ENCODE data around the gene PTBP3. TPM values are rescaled to one million over a fixed set of nuclear protein-coding genes. Genes with fewer than 3 reads are reported as not detected.

The PTBP3 gene
- total and polyA plus RNA-seq, 2 of the 13 experiments (the other 11 are each of a cell fraction or from before 2014, with no cell fraction given): 52.8 to 61.1 TPM

- TF ChIP-seq HMGXB4 (CRISPR knock-in tag; IDR thresholded peaks at IDR 0.05; ENCODE audit: borderline replicate concordance in 1 of 2, low read depth in 1 of 2) (peak in 1 of 2 experiments; percentile 52; a peak in 1 of 4 replicates), SRSF4 (IDR thresholded peaks at IDR 0.05; ENCODE audit: low read depth, low read length, poor library complexity, severe bottlenecking) (no peak), XRCC5 (optimal IDR thresholded peaks at IDR 0.05; ENCODE audit: low read length) (no peak), THAP9 (CRISPR knock-in tag; IDR thresholded peaks at IDR 0.05; ENCODE audit: borderline replicate concordance) (no peak), FLYWCH1 (CRISPR knock-in tag; IDR thresholded peaks at IDR 0.05) (no peak), ELF3 (CRISPR knock-in tag; IDR thresholded peaks at IDR 0.05) (peak; percentile 9; the same call in 1 of the 2 replicates), IRF2 (CRISPR knock-in tag; IDR thresholded peaks at IDR 0.05) (0 out of 2 replicates have a peak, but pooled peaks have one; percentile 9), RAD51 (IDR thresholded peaks at IDR 0.05; ENCODE audit: borderline replicate concordance) (no peak), TBX3 (IDR thresholded peaks at IDR 0.05; ENCODE audit: borderline replicate concordance) (no peak), PAX8 (CRISPR knock-in tag; IDR thresholded peaks at IDR 0.05; ENCODE audit: borderline replicate concordance) (no peak), MXD4 (CRISPR knock-in tag; IDR thresholded peaks at IDR 0.05) (no peak; the same call in 1 of the 2 replicates), MAF1 (CRISPR knock-in tag; IDR thresholded peaks at IDR 0.05; ENCODE audit: borderline replicate concordance) (no peak), POLR2AphosphoS2 (IDR thresholded peaks at IDR 0.05; ENCODE audit: low read depth, low read length) (no peak), CEBPB (IDR thresholded peaks at IDR 0.05; ENCODE audit: borderline replicate concordance, low read depth, low read length) (no peak), NR0B2 (CRISPR knock-in tag; IDR thresholded peaks at IDR 0.05) (no peak), NFATC3 (CRISPR knock-in tag; IDR thresholded peaks at IDR 0.05) (no peak), HMGA1 (CRISPR knock-in tag; conservative IDR thresholded peaks at IDR 0.05) (no peak), ZNF7 (CRISPR knock-in tag; IDR thresholded peaks at IDR 0.05) (no peak), SNAPC2 (CRISPR knock-in tag; IDR thresholded peaks at IDR 0.05) (no peak), SRSF1 (optimal IDR thresholded peaks at IDR 0.05; ENCODE audit: low read depth, low read length) (no peak)
- TF ChIP-seq, protein P1, sequence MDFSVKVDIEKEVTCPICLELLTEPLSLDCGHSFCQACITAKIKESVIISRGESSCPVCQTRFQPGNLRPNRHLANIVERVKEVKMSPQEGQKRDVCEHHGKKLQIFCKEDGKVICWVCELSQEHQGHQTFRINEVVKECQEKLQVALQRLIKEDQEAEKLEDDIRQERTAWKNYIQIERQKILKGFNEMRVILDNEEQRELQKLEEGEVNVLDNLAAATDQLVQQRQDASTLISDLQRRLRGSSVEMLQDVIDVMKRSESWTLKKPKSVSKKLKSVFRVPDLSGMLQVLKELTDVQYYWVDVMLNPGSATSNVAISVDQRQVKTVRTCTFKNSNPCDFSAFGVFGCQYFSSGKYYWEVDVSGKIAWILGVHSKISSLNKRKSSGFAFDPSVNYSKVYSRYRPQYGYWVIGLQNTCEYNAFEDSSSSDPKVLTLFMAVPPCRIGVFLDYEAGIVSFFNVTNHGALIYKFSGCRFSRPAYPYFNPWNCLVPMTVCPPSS (IDR thresholded peaks at IDR 0.05): no peak
- TF ChIP-seq, protein P2, sequence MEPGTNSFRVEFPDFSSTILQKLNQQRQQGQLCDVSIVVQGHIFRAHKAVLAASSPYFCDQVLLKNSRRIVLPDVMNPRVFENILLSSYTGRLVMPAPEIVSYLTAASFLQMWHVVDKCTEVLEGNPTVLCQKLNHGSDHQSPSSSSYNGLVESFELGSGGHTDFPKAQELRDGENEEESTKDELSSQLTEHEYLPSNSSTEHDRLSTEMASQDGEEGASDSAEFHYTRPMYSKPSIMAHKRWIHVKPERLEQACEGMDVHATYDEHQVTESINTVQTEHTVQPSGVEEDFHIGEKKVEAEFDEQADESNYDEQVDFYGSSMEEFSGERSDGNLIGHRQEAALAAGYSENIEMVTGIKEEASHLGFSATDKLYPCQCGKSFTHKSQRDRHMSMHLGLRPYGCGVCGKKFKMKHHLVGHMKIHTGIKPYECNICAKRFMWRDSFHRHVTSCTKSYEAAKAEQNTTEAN (CRISPR knock-in tag; conservative IDR thresholded peaks at IDR 0.05): no peak
Observed at GRCh38 chr9:112333639-112334431, 416 bp upstream of the PTBP3 start (continued).
